GM19099 (cell line): ENCODE results near the gene ACOXL.

Experiments
- POLR2A ChIP-seq: IDR thresholded peaks from 3 replicates; pipeline ENCODE4 v1.6.1; 2011; ENCODE audit warnings: low read depth; ENCODE audit not compliant: insufficient read length; ENCODE audit errors: extremely low read depth

Gene ACOXL

GRCh38 chr2:110925479-110925878 lies 193.1 kb downstream of the ACOXL start:
- TF ChIP-seq POLR2A = no peak

- no peak for TF ChIP-seq POLR2A
These were observed 195.2 kb downstream of the ACOXL start for GRCh38 chr2:110927526-110927925.

GRCh38 chr2:110929528-110929927 lies 197.2 kb downstream of the ACOXL start:
- no peak for TF ChIP-seq POLR2A

- TF ChIP-seq POLR2A = no peak
These were observed 199.3 kb downstream of the ACOXL start for GRCh38 chr2:110931648-110932047.

- no peak for TF ChIP-seq POLR2A
These were observed 201.0 kb downstream of the ACOXL start for GRCh38 chr2:110933420-110933819.

- TF ChIP-seq POLR2A = no peak
These were observed 202.6 kb downstream of the ACOXL start for GRCh38 chr2:110934948-110935347.

- no peak for TF ChIP-seq POLR2A
These were observed 208.1 kb downstream of the ACOXL start for GRCh38 chr2:110940376-110940910.

GRCh38 chr2:110941226-110941625 lies 208.9 kb downstream of the ACOXL start:
- TF ChIP-seq POLR2A = no peak

- TF ChIP-seq POLR2A = no peak
These were observed 210.8 kb downstream of the ACOXL start for GRCh38 chr2:110943070-110943634.

- no peak for TF ChIP-seq POLR2A
These were observed 214.5 kb downstream of the ACOXL start for GRCh38 chr2:110946902-110947301.

- TF ChIP-seq POLR2A = no peak
These were observed 215.8 kb downstream of the ACOXL start for GRCh38 chr2:110948027-110948674.

- TF ChIP-seq POLR2A = no peak
These were observed 217.9 kb downstream of the ACOXL start for GRCh38 chr2:110950281-110950680.

GRCh38 chr2:110955045-110955444 lies 222.7 kb downstream of the ACOXL start:
- TF ChIP-seq POLR2A = no peak

- TF ChIP-seq POLR2A = no peak
These were observed 223.2 kb downstream of the ACOXL start for GRCh38 chr2:110955556-110955955.

GRCh38 chr2:110957293-110957692 lies 224.9 kb downstream of the ACOXL start:
- no peak for TF ChIP-seq POLR2A

GRCh38 chr2:110958346-110959119 lies 226.2 kb downstream of the ACOXL start:
- no peak for TF ChIP-seq POLR2A

- TF ChIP-seq POLR2A = no peak
These were observed 226.8 kb downstream of the ACOXL start for GRCh38 chr2:110959198-110959597.

GRCh38 chr2:110960281-110960680 lies 227.9 kb downstream of the ACOXL start:
- no peak for TF ChIP-seq POLR2A
